ENCODE measurements around the gene CLIC3.

Gene CLIC3

GRCh38 chr9:137037483-137037882 lies 41.1 kb upstream of the CLIC3 start:
- Histone ChIP-seq H3K9ac (ENCODE audit: low read depth, low read length) (no peak overlapping the region), H3K27ac (ENCODE audit: low read length) (no peak overlapping the region)
- no peak for DNase-seq

DNA sequence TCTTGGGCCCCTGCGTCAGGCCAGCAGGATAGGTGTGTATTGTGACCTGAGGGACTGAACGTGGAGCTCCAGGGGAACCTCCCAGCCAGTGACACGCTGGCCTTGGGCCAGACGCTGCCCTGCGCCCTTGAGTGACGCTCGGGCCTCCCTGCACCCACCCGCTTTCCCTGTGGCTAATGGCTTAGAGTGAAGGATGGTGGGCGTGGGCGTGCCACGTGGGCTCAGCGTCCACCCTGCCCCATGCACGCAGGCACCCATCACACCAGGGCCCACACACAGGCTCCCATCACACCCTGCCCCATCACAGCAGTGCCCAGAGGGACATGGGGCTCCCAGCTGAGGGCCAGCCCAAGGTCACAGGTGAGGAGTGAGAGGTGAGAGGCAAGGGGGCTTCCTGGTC lies 40.7 kb upstream of the CLIC3 start:
- Histone ChIP-seq H3K36me3 (ENCODE audit: insufficient read depth, low read length) (no peaks in the 10 kb centered on the region), H3K4me1 (ENCODE audit: insufficient read depth, low read length) (peaks cover 11% of the 10 kb centered on the region), H3K9ac (ENCODE audit: low read depth, low read length) (no peak overlapping the region), H4K20me1 (ENCODE audit: insufficient read depth, low read length) (peaks cover 16% of the 10 kb centered on the region), H3K9me3 (ENCODE audit: insufficient read depth, low read length, severe bottlenecking) (no peaks in the 10 kb centered on the region), H3K27ac (ENCODE audit: low read length) (no peak overlapping the region), H3K79me2 (ENCODE audit: insufficient read depth, low read length) (no peaks in the 10 kb centered on the region), H3K4me2 (ENCODE audit: insufficient read depth, low read length) (no peak overlapping the region), H3K4me3 (ENCODE audit: low read depth in 1 of 2, low read length in 2 of 2) (no peak overlapping the region), H2AFZ (ENCODE audit: low read depth, low read length) (no peak overlapping the region), H3K27me3 (ENCODE audit: insufficient read depth, low read length, poor library complexity) (peaks cover 9% of the 10 kb centered on the region)
- no peak for DNase-seq
- no peak for TF ChIP-seq EZH2 (IDR thresholded peaks at IDR 0.05; ENCODE audit: borderline replicate concordance, low read depth, low read length, severe bottlenecking)
- TF ChIP-seq, protein P1, sequence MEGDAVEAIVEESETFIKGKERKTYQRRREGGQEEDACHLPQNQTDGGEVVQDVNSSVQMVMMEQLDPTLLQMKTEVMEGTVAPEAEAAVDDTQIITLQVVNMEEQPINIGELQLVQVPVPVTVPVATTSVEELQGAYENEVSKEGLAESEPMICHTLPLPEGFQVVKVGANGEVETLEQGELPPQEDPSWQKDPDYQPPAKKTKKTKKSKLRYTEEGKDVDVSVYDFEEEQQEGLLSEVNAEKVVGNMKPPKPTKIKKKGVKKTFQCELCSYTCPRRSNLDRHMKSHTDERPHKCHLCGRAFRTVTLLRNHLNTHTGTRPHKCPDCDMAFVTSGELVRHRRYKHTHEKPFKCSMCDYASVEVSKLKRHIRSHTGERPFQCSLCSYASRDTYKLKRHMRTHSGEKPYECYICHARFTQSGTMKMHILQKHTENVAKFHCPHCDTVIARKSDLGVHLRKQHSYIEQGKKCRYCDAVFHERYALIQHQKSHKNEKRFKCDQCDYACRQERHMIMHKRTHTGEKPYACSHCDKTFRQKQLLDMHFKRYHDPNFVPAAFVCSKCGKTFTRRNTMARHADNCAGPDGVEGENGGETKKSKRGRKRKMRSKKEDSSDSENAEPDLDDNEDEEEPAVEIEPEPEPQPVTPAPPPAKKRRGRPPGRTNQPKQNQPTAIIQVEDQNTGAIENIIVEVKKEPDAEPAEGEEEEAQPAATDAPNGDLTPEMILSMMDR (IDR thresholded peaks at IDR 0.05; ENCODE audit: borderline replicate concordance, extremely low read depth, low read length, poor library complexity, severe bottlenecking) = no peak
- no peak for ATAC-seq (ENCODE audit: insufficient read depth, low read depth)

More at GRCh38 chr9:137037483-137037882, 41.1 kb upstream of the CLIC3 start:
- no peak for ATAC-seq (ENCODE audit: insufficient read depth, low read depth)
- Histone ChIP-seq H3K79me2 (ENCODE audit: insufficient read depth, low read length) (no peaks in the 10 kb centered on the region), H4K20me1 (ENCODE audit: insufficient read depth, low read length) (peaks cover 16% of the 10 kb centered on the region), H3K9me3 (ENCODE audit: insufficient read depth, low read length, severe bottlenecking) (no peaks in the 10 kb centered on the region), H3K36me3 (ENCODE audit: insufficient read depth, low read length) (no peaks in the 10 kb centered on the region), H3K4me3 (ENCODE audit: low read depth in 1 of 2, low read length in 2 of 2) (no peak overlapping the region), H2AFZ (ENCODE audit: low read depth, low read length) (no peak overlapping the region), H3K4me2 (ENCODE audit: insufficient read depth, low read length) (no peak overlapping the region), H3K4me1 (ENCODE audit: insufficient read depth, low read length) (peaks cover 11% of the 10 kb centered on the region), H3K27me3 (ENCODE audit: insufficient read depth, low read length, poor library complexity) (peaks cover 9% of the 10 kb centered on the region)
- TF ChIP-seq, protein P1 (IDR thresholded peaks at IDR 0.05; ENCODE audit: borderline replicate concordance, extremely low read depth, low read length, poor library complexity, severe bottlenecking) = no peak
- no peak for TF ChIP-seq EZH2 (IDR thresholded peaks at IDR 0.05; ENCODE audit: borderline replicate concordance, low read depth, low read length, severe bottlenecking)

- peaks cover 9% of the 10 kb centered on the region for H3K27me3 ChIP-seq (ENCODE audit: insufficient read depth, low read length, poor library complexity)
- DNase-seq (no peak), ATAC-seq (ENCODE audit: insufficient read depth, low read depth) (no peak)
- no peak overlapping the region for H3K4me3 ChIP-seq (ENCODE audit: low read depth in 1 of 2, low read length in 2 of 2)
- TF ChIP-seq, protein P1 (IDR thresholded peaks at IDR 0.05; ENCODE audit: borderline replicate concordance, extremely low read depth, low read length, poor library complexity, severe bottlenecking) = no peak
- H3K4me1 ChIP-seq (ENCODE audit: insufficient read depth, low read length) = peaks cover 11% of the 10 kb centered on the region
- H3K9ac ChIP-seq (ENCODE audit: low read depth, low read length) = no peak overlapping the region
- no peak overlapping the region for H2AFZ ChIP-seq (ENCODE audit: low read depth, low read length)
- no peak overlapping the region for H3K27ac ChIP-seq (ENCODE audit: low read length)
- H3K79me2 ChIP-seq (ENCODE audit: insufficient read depth, low read length) = no peaks in the 10 kb centered on the region
- no peaks in the 10 kb centered on the region for H3K9me3 ChIP-seq (ENCODE audit: insufficient read depth, low read length, severe bottlenecking)
- peaks cover 16% of the 10 kb centered on the region for H4K20me1 ChIP-seq (ENCODE audit: insufficient read depth, low read length)
- H3K4me2 ChIP-seq (ENCODE audit: insufficient read depth, low read length) = no peak overlapping the region
- H3K36me3 ChIP-seq (ENCODE audit: insufficient read depth, low read length) = no peaks in the 10 kb centered on the region
Measured at GRCh38 chr9:137035937-137036336, 39.6 kb upstream of the CLIC3 start.

DNA sequence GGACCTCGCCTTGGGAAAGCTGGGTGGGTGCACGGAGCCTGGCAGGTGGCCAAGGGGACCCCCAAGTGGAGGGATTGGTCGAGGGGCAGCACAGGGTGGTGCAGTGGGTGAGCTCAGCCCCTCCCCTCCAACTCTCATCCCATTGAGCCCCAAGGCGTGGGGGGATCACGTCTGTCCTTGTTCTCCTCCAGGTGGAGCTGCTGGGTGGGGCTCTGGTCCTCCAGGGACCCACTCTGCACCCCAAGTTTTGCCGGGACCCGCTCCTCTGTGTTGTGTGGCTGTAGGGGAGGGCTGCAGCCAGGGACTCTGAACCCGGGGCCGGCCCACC lies 39.1 kb upstream of the CLIC3 start:
- no peaks in the 10 kb centered on the region for H3K9me3 ChIP-seq (ENCODE audit: insufficient read depth, low read length, severe bottlenecking)
- H3K27ac ChIP-seq (ENCODE audit: low read length) = no peak overlapping the region
- no peaks in the 10 kb centered on the region for H3K36me3 ChIP-seq (ENCODE audit: insufficient read depth, low read length)
- H4K20me1 ChIP-seq (ENCODE audit: insufficient read depth, low read length) = peaks cover 16% of the 10 kb centered on the region
- no peak overlapping the region for H3K4me2 ChIP-seq (ENCODE audit: insufficient read depth, low read length)
- ATAC-seq (ENCODE audit: insufficient read depth, low read depth) (peak; percentile 21; the same call in 2 of the 3 replicates), DNase-seq (no peak)
- H2AFZ ChIP-seq (ENCODE audit: low read depth, low read length) = 0 out of 2 replicates have a peak overlapping the region, but pooled peaks have one; percentile 34
- H3K9ac ChIP-seq (ENCODE audit: low read depth, low read length) = no peak overlapping the region
- H3K27me3 ChIP-seq (ENCODE audit: insufficient read depth, low read length, poor library complexity) = peaks cover 9% of the 10 kb centered on the region
- H3K4me1 ChIP-seq (ENCODE audit: insufficient read depth, low read length) = peaks cover 11% of the 10 kb centered on the region
- TF ChIP-seq, protein P1 (IDR thresholded peaks at IDR 0.05; ENCODE audit: borderline replicate concordance, extremely low read depth, low read length, poor library complexity, severe bottlenecking) = no peak
- no peak for TF ChIP-seq EZH2 (IDR thresholded peaks at IDR 0.05; ENCODE audit: borderline replicate concordance, low read depth, low read length, severe bottlenecking)
- no peaks in the 10 kb centered on the region for H3K79me2 ChIP-seq (ENCODE audit: insufficient read depth, low read length)
- no peak overlapping the region for H3K4me3 ChIP-seq (ENCODE audit: low read depth in 1 of 2, low read length in 2 of 2)

Measured in DND-41 (cell line).